ENCODE measurements around the gene ASPG.

ASPG gene

DNA sequence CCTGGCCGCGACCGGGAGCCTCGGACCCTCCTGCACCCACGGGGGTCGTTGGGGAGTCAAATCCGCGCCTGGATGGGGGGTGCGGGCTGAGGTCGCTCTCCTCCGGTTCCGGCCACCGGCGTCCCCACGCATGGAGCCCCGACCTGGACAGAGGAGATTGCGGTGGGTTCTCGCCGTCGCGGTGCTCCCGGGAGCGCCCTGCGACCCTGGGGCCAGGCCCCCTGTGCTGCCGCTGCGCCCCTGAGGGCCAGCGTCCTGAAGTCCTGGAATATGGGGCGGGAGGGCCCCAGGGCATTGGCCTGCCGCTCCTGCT is 345 bp downstream of the ASPG start (continued):
- TF ChIP-seq, protein P1, sequence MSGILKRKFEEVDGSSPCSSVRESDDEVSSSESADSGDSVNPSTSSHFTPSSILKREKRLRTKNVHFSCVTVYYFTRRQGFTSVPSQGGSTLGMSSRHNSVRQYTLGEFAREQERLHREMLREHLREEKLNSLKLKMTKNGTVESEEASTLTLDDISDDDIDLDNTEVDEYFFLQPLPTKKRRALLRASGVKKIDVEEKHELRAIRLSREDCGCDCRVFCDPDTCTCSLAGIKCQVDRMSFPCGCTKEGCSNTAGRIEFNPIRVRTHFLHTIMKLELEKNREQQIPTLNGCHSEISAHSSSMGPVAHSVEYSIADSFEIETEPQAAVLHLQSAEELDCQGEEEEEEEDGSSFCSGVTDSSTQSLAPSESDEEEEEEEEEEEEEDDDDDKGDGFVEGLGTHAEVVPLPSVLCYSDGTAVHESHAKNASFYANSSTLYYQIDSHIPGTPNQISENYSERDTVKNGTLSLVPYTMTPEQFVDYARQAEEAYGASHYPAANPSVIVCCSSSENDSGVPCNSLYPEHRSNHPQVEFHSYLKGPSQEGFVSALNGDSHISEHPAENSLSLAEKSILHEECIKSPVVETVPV (CRISPR knock-in tag; IDR thresholded peaks at IDR 0.05) = no peak
- TF ChIP-seq SNAI2 (CRISPR knock-in tag; IDR thresholded peaks at IDR 0.05) = no peak
- no peak for TF ChIP-seq ZNF565 (CRISPR knock-in tag; conservative IDR thresholded peaks at IDR 0.05; ENCODE audit: low read depth)
- TF ChIP-seq ESRRG (CRISPR knock-in tag; IDR thresholded peaks at IDR 0.05) = no peak

DNA sequence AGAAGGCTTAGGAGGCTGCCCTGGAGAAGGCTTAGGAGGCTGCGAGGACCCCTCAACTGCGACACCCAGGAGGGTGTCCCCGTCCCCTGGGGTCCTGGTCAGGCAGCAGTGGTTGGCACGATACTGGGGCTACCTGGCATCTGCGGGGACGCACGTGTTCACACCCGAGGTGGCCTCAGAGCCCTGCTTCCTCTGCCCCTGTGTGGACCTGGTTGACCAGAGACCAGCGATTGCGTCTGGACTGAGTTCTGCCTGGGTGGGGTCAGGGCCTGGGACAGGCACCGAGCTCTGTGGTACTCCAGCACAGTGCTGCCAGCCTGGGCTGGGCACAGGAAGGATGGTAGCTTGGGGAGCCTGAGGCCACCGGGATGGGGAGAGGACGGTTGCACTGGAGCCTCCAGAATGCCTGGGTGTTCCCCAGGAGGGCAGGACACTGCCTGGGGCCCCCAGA is 735 bp downstream of the ASPG start:
- no peak for ATAC-seq
- TF ChIP-seq, protein P2, sequence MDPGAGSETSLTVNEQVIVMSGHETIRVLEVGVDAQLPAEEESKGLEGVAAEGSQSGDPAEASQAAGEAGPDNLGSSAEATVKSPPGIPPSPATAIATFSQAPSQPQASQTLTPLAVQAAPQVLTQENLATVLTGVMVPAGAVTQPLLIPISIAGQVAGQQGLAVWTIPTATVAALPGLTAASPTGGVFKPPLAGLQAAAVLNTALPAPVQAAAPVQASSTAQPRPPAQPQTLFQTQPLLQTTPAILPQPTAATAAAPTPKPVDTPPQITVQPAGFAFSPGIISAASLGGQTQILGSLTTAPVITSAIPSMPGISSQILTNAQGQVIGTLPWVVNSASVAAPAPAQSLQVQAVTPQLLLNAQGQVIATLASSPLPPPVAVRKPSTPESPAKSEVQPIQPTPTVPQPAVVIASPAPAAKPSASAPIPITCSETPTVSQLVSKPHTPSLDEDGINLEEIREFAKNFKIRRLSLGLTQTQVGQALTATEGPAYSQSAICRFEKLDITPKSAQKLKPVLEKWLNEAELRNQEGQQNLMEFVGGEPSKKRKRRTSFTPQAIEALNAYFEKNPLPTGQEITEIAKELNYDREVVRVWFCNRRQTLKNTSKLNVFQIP (CRISPR knock-in tag; IDR thresholded peaks at IDR 0.05; ENCODE audit: borderline replicate concordance, low read depth) = no peak
- TF ChIP-seq OSR1 (CRISPR knock-in tag; IDR thresholded peaks at IDR 0.05) = no peak

DNA sequence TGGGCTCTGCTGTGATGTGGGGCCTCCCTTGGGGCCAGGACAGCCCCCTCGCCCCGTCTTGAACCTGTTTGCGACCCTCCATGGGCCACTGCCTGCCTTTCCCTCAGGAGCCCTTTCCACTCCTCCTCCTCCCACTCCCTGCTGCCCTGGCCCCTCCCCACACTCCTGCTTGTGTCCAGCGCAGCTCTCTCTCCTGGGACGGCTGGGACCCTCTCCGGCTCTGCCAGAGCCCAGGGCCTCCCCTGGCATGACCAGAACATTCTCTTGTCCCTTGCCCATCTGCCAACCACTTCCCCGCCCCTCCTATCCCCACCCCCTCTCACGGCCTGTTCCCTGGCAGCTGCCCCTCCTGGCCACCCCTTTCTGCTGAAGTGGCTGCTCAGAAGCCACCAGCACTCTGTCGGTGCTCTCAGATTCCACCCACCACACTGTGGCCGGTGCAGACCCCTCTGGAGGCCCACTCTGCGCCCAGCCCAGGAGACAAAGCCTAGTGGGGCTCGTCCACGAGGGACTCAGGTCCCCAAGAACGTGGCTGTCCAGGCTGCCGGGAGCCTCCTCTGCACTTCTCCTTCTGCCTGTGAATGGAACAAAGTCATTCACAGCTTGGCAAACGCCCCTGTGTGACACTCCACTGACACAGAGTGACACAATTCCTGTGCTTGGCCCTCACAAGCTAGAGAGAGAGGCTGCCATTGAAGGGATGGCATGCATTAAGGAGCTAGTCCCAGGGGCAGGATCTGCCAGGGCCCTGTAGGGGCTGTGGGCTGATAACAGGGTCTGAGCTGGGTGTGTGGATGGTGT is 1.4 kb downstream of the ASPG start:
- TF ChIP-seq TCF4 (CRISPR knock-in tag; IDR thresholded peaks at IDR 0.05; ENCODE audit: borderline replicate concordance) (no peak), TOX (CRISPR knock-in tag; IDR thresholded peaks at IDR 0.05; ENCODE audit: borderline replicate concordance) (no peak), TSHZ2 (CRISPR knock-in tag; IDR thresholded peaks at IDR 0.05) (no peak), RARB (CRISPR knock-in tag; IDR thresholded peaks at IDR 0.05) (no peak), ARNTL (CRISPR knock-in tag; IDR thresholded peaks at IDR 0.05; ENCODE audit: borderline replicate concordance, low read depth) (no peak), ZNF8 (CRISPR knock-in tag; IDR thresholded peaks at IDR 0.05) (no peak), PATZ1 (CRISPR knock-in tag; IDR thresholded peaks at IDR 0.05; ENCODE audit: borderline replicate concordance) (no peak), OSR1 (CRISPR knock-in tag; IDR thresholded peaks at IDR 0.05) (no peak), PPARA (CRISPR knock-in tag; IDR thresholded peaks at IDR 0.05; ENCODE audit: borderline replicate concordance) (no peak), ESRRG (CRISPR knock-in tag; IDR thresholded peaks at IDR 0.05) (no peak), ISL1 (CRISPR knock-in tag; IDR thresholded peaks at IDR 0.05) (no peak), ZNF70 (CRISPR knock-in tag; IDR thresholded peaks at IDR 0.05) (no peak), BACH2 (CRISPR knock-in tag; IDR thresholded peaks at IDR 0.05; ENCODE audit: borderline replicate concordance) (no peak)
- TF ChIP-seq, protein P1 (CRISPR knock-in tag; IDR thresholded peaks at IDR 0.05) = no peak
- TF ChIP-seq, protein P3, sequence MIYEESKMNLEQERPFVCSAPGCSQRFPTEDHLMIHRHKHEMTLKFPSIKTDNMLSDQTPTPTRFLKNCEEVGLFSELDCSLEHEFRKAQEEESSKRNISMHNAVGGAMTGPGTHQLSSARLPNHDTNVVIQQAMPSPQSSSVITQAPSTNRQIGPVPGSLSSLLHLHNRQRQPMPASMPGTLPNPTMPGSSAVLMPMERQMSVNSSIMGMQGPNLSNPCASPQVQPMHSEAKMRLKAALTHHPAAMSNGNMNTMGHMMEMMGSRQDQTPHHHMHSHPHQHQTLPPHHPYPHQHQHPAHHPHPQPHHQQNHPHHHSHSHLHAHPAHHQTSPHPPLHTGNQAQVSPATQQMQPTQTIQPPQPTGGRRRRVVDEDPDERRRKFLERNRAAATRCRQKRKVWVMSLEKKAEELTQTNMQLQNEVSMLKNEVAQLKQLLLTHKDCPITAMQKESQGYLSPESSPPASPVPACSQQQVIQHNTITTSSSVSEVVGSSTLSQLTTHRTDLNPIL (CRISPR knock-in tag; IDR thresholded peaks at IDR 0.05; ENCODE audit: low read depth) = no peak
- no peak for ATAC-seq
